Endothelial cell of umbilical vein (primary cell): ENCODE data around the gene APLN. TPM values are rescaled to one million over a fixed set of nuclear protein-coding genes. Genes with fewer than 3 reads are reported as not detected.

Source experiments
- BruUV-seq: library from RNA; stranded (reverse); fragments of 400-500 nt; replicated peaks from 2 replicates; lab custom pipeline; 2021; lab: Mats Ljungman, UMichigan
- CTCF ChIA-PET: fragments of 300-600, 350-600 bp; sonication (Branson Sonifier 250); formaldehyde crosslinking; loops from one replicate; lab custom pipeline; 2021; ENCODE audit warnings: antibody characterized with exemption, inconsistent platforms; lab: Charles Lee
- POLR2A ChIA-PET: fragments of 300-600, 350-600 bp; sonication (Branson Sonifier 250); formaldehyde crosslinking; loops from one replicate; lab custom pipeline; 2021; ENCODE audit warnings: antibody characterized with exemption, inconsistent platforms; lab: Charles Lee
- DNase-seq: peaks from one replicate; pipeline ENCODE4 v3.0.0-alpha.2; 2011; ENCODE audit warnings: low read depth, low spot score
- FAIRE-seq: peaks from 2 replicates; lab custom pipeline; 2011; peaks lifted over from hg19 to GRCh38; lab: Jason Lieb, UNC
- H2AFZ ChIP-seq: 2 replicates; pipeline ENCODE4 v1.6.0; 2012; ENCODE audit warnings: low read depth, low read length, control low read depth, inconsistent platforms
- H3K27ac ChIP-seq: 2 replicates; pipeline ENCODE4 v1.5.1; 2011; ENCODE audit warnings: low read depth, mild to moderate bottlenecking, control low read depth, low read length, moderate library complexity; ENCODE audit not compliant: insufficient read depth
- H3K27me3 ChIP-seq, 2 experiments: 2 replicates each; pipeline versions ENCODE4 v1.6.0 to v1.6.1; 2011; ENCODE audit warnings: low read length in 2 of 2, mixed read lengths in 1 of 2; ENCODE audit not compliant: control insufficient read depth in 2 of 2, insufficient read depth in 2 of 2
- H3K36me3 ChIP-seq, 2 experiments: 2 replicates in 1 of 2; 3 replicates in 1 of 2; pipeline ENCODE4 v1.5.1; 2011; ENCODE audit warnings: low read length in 2 of 2, mild to moderate bottlenecking in 1 of 2, moderate library complexity in 1 of 2; ENCODE audit not compliant: control insufficient read depth in 2 of 2, insufficient read depth in 2 of 2; ENCODE audit errors: extremely low read depth in 1 of 2
- H3K4me1 ChIP-seq: 3 replicates; pipeline ENCODE4 v1.5.1; 2011; ENCODE audit warnings: mild to moderate bottlenecking, low read length; ENCODE audit not compliant: control insufficient read depth, insufficient read depth; ENCODE audit errors: extremely low read depth
- H3K4me2 ChIP-seq: 2 replicates; pipeline ENCODE4 v1.6.1; 2011; ENCODE audit warnings: low read length, control low read depth, mixed read lengths; ENCODE audit not compliant: insufficient read depth
- H3K4me3 ChIP-seq, 3 experiments: fragments of 200-600 bp in 1 of 3; sonication (generic), shearing (Covaris generic) in 1 of 3; replicated peaks in 1 of 3; 2 replicates each; pipeline ENCODE4 v1.5.1; 2011 to 2016; ENCODE audit warnings: control low read depth in 3 of 3, low read length in 3 of 3, mild to moderate bottlenecking in 2 of 3, inconsistent platforms in 1 of 3, low read depth in 1 of 3, moderate library complexity in 1 of 3; ENCODE audit not compliant: insufficient read depth in 1 of 3
- H3K79me2 ChIP-seq: 2 replicates; pipeline ENCODE4 v1.6.0; 2012; ENCODE audit warnings: low read length, inconsistent platforms; ENCODE audit not compliant: control insufficient read depth, insufficient read depth
- H3K9ac ChIP-seq: replicated peaks from 2 replicates; pipeline ENCODE3; 2011; ENCODE audit warnings: low read length, control low read depth; ENCODE audit not compliant: insufficient read depth; ENCODE audit errors: extremely low read depth
- H3K9me1 ChIP-seq: replicated peaks from 3 replicates; pipeline ENCODE4 v1.6.0; 2011; ENCODE audit warnings: mild to moderate bottlenecking, low read length; ENCODE audit not compliant: control insufficient read depth, insufficient read depth; ENCODE audit errors: extremely low read depth
- H3K9me3 ChIP-seq: replicated peaks from 2 replicates; pipeline ENCODE4 v1.5.1; 2012; ENCODE audit warnings: low read length, inconsistent platforms; ENCODE audit not compliant: control insufficient read depth, insufficient read depth
- H4K20me1 ChIP-seq: replicated peaks from 2 replicates; pipeline ENCODE3; 2011; ENCODE audit warnings: mild to moderate bottlenecking, low read length; ENCODE audit not compliant: control insufficient read depth, insufficient read depth; ENCODE audit errors: extremely low read depth
- EZH2 ChIP-seq: IDR thresholded peaks from 2 replicates; pipeline ENCODE4 v1.6.1; 2012; ENCODE audit warnings: borderline replicate concordance, low read depth, mild to moderate bottlenecking, moderate library complexity, low read length, inconsistent platforms; ENCODE audit not compliant: severe bottlenecking
- FOS ChIP-seq: IDR thresholded peaks from 2 replicates; pipeline ENCODE4 v1.6.1; 2011; ENCODE audit warnings: mild to moderate bottlenecking, low read length, moderate library complexity, borderline replicate concordance; ENCODE audit not compliant: insufficient read depth
- GATA2 ChIP-seq: IDR thresholded peaks from 2 replicates; pipeline ENCODE4 v1.7.0; 2011; ENCODE audit warnings: low read depth, mild to moderate bottlenecking, moderate library complexity, mixed read lengths, low read length; ENCODE audit not compliant: insufficient read length, insufficient read depth
- JUN ChIP-seq: IDR thresholded peaks from 2 replicates; pipeline ENCODE4 v1.6.1; 2011; ENCODE audit warnings: borderline replicate concordance, low read depth; ENCODE audit not compliant: insufficient read length, insufficient read depth
- MYC ChIP-seq: IDR thresholded peaks from one replicate; pipeline ENCODE4 v1.6.1; 2011; ENCODE audit warnings: mild to moderate bottlenecking, low read depth, low read length
- POLR2A ChIP-seq: IDR thresholded peaks from 2 replicates; pipeline ENCODE4 v1.6.1; 2012; ENCODE audit warnings: low read depth, mild to moderate bottlenecking, control low read depth, low read length
- POLR2AphosphoS5 ChIP-seq: IDR thresholded peaks from 2 replicates; pipeline ENCODE4 v1.6.1; 2012; ENCODE audit warnings: low read depth, mild to moderate bottlenecking, control low read depth, low read length, moderate library complexity; ENCODE audit not compliant: insufficient read depth
- dilution Hi-C: fragments of 300-500 bp; cut with MboI; formaldehyde crosslinking; loops from one replicate; pipeline ENCODE4 v1.15.0; 2019; ENCODE audit warnings: low sequenced_read_pairs; ENCODE audit not compliant: extremely low pct_ligation_motif_present
- intact Hi-C: fragments of 100-400 bp; cut with micrococcal nuclease; formaldehyde crosslinking; loops from one replicate; pipeline ENCODE4 v1.10.0; 2022
- polyA plus RNA-seq, 4 experiments: library from polyadenylated mRNA; depleted of rRNA in 3 of 4; stranded (reverse) in 3 of 4; unstranded in 1 of 4; fragments of >200 nt; gene quantifications; 2 replicates each; pipeline versions ENCODE4 v1.2.1 to v1.2.3, GENCODE V29; 2011 to 2012; ENCODE audit warnings: missing spikeins in 1 of 4
- total RNA-seq: library from RNA; stranded (reverse); gene quantifications from 2 replicates; pipeline ENCODE4 v1.2.3, GENCODE V29; 2021
- TF ChIP-seq, protein P1 (sequence below), 2 donors: IDR thresholded peaks; 1 replicate in 1 of 2; 2 replicates in 1 of 2; pipeline ENCODE4 v1.5.1; 2011; ENCODE audit warnings: low read length in 2 of 2, mild to moderate bottlenecking in 2 of 2, moderate library complexity in 2 of 2, control low read depth in 1 of 2, inconsistent platforms in 1 of 2, low read depth in 1 of 2; ENCODE audit not compliant: insufficient read depth in 1 of 2; ENCODE audit errors: extremely low read depth in 1 of 2
- TF ChIP-seq, protein P2 (sequence below): IDR thresholded peaks from 2 replicates; pipeline ENCODE4 v1.6.1; 2011; ENCODE audit not compliant: insufficient read depth, insufficient read length

Gene APLN
- total and polyA plus RNA-seq, 2 donors (not counting 3 experiments of a cell fraction or from before 2014, with no cell fraction given) = 230 to 466 TPM

- no TSS peak for BruUV-seq
- H3K4me1 ChIP-seq = no peaks in the 10 kb centered on the region
- ChIA-PET POLR2A (no interaction called here), CTCF (no interaction called here)
- intact Hi-C loops = no loop called here
- no peak overlapping the region for H3K9ac ChIP-seq
- no peak overlapping the region for H3K4me3 ChIP-seq
- TF ChIP-seq FOS = peak; percentile 41
- TF ChIP-seq GATA2 = no peak
- TF ChIP-seq, protein P1, sequence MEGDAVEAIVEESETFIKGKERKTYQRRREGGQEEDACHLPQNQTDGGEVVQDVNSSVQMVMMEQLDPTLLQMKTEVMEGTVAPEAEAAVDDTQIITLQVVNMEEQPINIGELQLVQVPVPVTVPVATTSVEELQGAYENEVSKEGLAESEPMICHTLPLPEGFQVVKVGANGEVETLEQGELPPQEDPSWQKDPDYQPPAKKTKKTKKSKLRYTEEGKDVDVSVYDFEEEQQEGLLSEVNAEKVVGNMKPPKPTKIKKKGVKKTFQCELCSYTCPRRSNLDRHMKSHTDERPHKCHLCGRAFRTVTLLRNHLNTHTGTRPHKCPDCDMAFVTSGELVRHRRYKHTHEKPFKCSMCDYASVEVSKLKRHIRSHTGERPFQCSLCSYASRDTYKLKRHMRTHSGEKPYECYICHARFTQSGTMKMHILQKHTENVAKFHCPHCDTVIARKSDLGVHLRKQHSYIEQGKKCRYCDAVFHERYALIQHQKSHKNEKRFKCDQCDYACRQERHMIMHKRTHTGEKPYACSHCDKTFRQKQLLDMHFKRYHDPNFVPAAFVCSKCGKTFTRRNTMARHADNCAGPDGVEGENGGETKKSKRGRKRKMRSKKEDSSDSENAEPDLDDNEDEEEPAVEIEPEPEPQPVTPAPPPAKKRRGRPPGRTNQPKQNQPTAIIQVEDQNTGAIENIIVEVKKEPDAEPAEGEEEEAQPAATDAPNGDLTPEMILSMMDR (IDR thresholded peaks at IDR 0.05; ENCODE audit: extremely low read depth in 1 of 2, insufficient read depth in 1 of 2, low read depth in 1 of 2, low read length in 2 of 2) = no peak
- TF ChIP-seq POLR2A = no peak
- no peaks in the 10 kb centered on the region for H3K9me3 ChIP-seq
- FAIRE-seq (no peak), DNase-seq (no peak)
- H4K20me1 ChIP-seq = no peaks in the 10 kb centered on the region
- H3K9me1 ChIP-seq = no peaks in the 10 kb centered on the region
- H3K36me3 ChIP-seq = no peaks in the 10 kb centered on the region
- H3K4me2 ChIP-seq = no peak overlapping the region
- H3K27ac ChIP-seq = no peak overlapping the region
- no peak overlapping the region for H2AFZ ChIP-seq
- no peaks in the 10 kb centered on the region for H3K79me2 ChIP-seq
- no peaks in the 10 kb centered on the region for H3K27me3 ChIP-seq
- dilution Hi-C loops = no loop called here
Measured at GRCh38 chrX:129698150-129698549, 43.4 kb upstream of the APLN start.

- Histone ChIP-seq H3K4me1 (no peaks in the 10 kb centered on the region), H3K9ac (no peak overlapping the region), H3K27me3 (no peaks in the 10 kb centered on the region), H3K4me3 (no peak overlapping the region), H3K79me2 (no peaks in the 10 kb centered on the region), H3K27ac (no peak overlapping the region), H4K20me1 (no peaks in the 10 kb centered on the region), H3K4me2 (no peak overlapping the region), H3K36me3 (no peaks in the 10 kb centered on the region), H3K9me1 (no peaks in the 10 kb centered on the region), H3K9me3 (no peaks in the 10 kb centered on the region), H2AFZ (no peak overlapping the region)
- intact Hi-C loops (no loop called here), dilution Hi-C loops (no loop called here)
- ChIA-PET CTCF (no interaction called here), POLR2A (no interaction called here)
- BruUV-seq = no TSS peak
- TF ChIP-seq FOS = no peak
- no peak for TF ChIP-seq JUN
- no peak for TF ChIP-seq POLR2AphosphoS5
- TF ChIP-seq, protein P1 (IDR thresholded peaks at IDR 0.05; ENCODE audit: extremely low read depth in 1 of 2, insufficient read depth in 1 of 2, low read depth in 1 of 2, low read length in 2 of 2) = no peak
- TF ChIP-seq, protein P2, sequence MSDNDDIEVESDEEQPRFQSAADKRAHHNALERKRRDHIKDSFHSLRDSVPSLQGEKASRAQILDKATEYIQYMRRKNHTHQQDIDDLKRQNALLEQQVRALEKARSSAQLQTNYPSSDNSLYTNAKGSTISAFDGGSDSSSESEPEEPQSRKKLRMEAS = no peak
- TF ChIP-seq EZH2 = no peak
- no peak for TF ChIP-seq POLR2A
- TF ChIP-seq GATA2 = no peak
- TF ChIP-seq MYC = no peak
- DNase-seq = no peak
- no peak for FAIRE-seq
Measured at GRCh38 chrX:129697204-129697829, 42.6 kb upstream of the APLN start.
